ENCODE results near the gene CIB4.

DNA sequence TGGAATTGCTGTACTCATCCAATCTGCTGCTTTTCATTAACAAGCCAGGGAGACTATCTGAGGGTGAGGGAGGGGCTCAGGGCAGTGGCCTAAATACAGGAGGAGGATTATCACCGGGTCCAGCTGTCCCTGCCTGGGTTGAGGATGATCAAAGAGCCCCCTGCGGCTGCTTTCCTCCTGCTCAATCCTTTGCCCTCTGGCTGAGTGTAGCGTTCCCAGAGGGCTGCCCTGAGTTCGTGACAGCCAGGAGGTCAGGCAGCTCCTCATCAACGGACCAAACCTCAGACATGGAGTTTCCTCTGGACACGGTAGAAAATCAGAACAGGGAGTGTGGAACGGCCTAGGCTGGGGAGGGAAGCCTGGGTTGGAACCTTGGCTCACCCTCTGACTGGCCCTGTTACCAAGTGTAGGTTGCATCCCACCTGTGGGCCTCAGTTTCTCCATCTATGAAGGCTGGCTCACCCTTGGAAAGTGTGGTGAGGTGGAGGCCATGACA is 23.5 kb downstream of the CIB4 start:
- TF ChIP-seq CTCF (IDR thresholded peaks at IDR 0.05) (no peak), POLR2AphosphoS5 (IDR thresholded peaks at IDR 0.05) (no peak), POLR2A (IDR thresholded peaks at IDR 0.05) (no peak), EP300 (IDR thresholded peaks at IDR 0.05; ENCODE audit: low read depth) (no peak)

All from transverse colon (tissue), 4 donors.